Gastrocnemius medialis (tissue), 4 donors: ENCODE results near the gene BRCC3. TPM values are rescaled to one million over a fixed set of nuclear protein-coding genes. Genes with fewer than 3 reads are reported as not detected.
"Not testable (repeated sequence)": the region's sequence is repeated elsewhere in the genome, so short reads cannot be mapped to it uniquely, and the experiment has no call there.

Experiments used
- ATAC-seq, 2 donors: fragments of 150-250 bp; one replicate each; pipeline ENCODE4 v1.9.1; 2016
- DNase-seq, 2 donors: peaks; one replicate each; pipeline ENCODE4 v3.0.0-alpha.2; 2019
- H3K27ac ChIP-seq, 4 donors: fragments of 200-600 bp; sonication (generic); 1 replicate in 1 of 4; 2 replicates in 3 of 4; pipeline ENCODE4 v1.5.1; 2016 to 2018; ENCODE audit warnings: mild to moderate bottlenecking in 2 of 4, moderate library complexity in 1 of 4
- H3K27me3 ChIP-seq, 3 donors: fragments of 200-600 bp; sonication (generic) in 2 of 3; 1 replicate in 1 of 3; 2 replicates in 2 of 3; pipeline versions ENCODE4 v1.5.1 to v1.6.0; 2016 to 2019; ENCODE audit warnings: mild to moderate bottlenecking in 1 of 3, moderate library complexity in 1 of 3
- H3K36me3 ChIP-seq, 2 donors: fragments of 200-600 bp; sonication (generic) in 1 of 2; one replicate each; pipeline ENCODE4 v1.5.1; 2017 to 2018
- H3K4me1 ChIP-seq, 2 donors: fragments of 200-600 bp; sonication (generic) in 1 of 2; one replicate each; pipeline ENCODE4 v1.5.1; 2016 to 2017; ENCODE audit warnings: mild to moderate bottlenecking in 2 of 2
- H3K4me3 ChIP-seq, 4 donors: fragments of 200-600 bp; sonication (generic) in 3 of 4; 1 replicate in 1 of 4; 2 replicates in 3 of 4; pipeline ENCODE4 v1.5.1; 2016 to 2019; ENCODE audit warnings: mild to moderate bottlenecking in 2 of 4
- H3K9me3 ChIP-seq, 3 donors: fragments of 200-600 bp; sonication (generic) in 2 of 3; 1 replicate in 1 of 3; 2 replicates in 2 of 3; pipeline ENCODE4 v1.5.1; 2016 to 2019
- POLR2A ChIP-seq, 2 donors: fragments of 450-650 bp; IDR thresholded peaks; one replicate each; pipeline ENCODE4 v1.6.1; 2017; ENCODE audit warnings: antibody characterized with exemption in 2 of 2, mild to moderate bottlenecking in 2 of 2, moderate library complexity in 2 of 2
- in situ Hi-C, 4 donors: fragments of 200-750 bp; cut with MboI; loops; one replicate each; pipeline versions ENCODE4 v1.15.0 to v1.8.0; 2017; ENCODE audit warnings: low sequenced_read_pairs in 4 of 4
- intact Hi-C: fragments of 100-400 bp; cut with DNase I; formaldehyde crosslinking; loops from one replicate; pipeline ENCODE4 v1.15.1; 2023; ENCODE audit warnings: low total_unique reads
- total RNA-seq, 4 donors: library from RNA; depleted of rRNA; stranded (reverse); fragments of >200 nt; gene quantifications; one replicate each; pipeline versions ENCODE4 v1.1.0 to v1.2.3, GENCODE V29; 2016
- TF ChIP-seq, protein P1 (sequence below), 5 experiments: fragments of 450-650 bp in 3 of 5; fragments of 200-600 bp in 2 of 5; sonication (generic) in 2 of 5; IDR thresholded peaks in 4 of 5; conservative IDR thresholded peaks in 1 of 5; 1 replicate in 4 of 5; 2 replicates in 1 of 5; pipeline ENCODE4 v1.5.1; 2016 to 2019; ENCODE audit warnings: antibody characterized with exemption in 5 of 5, mild to moderate bottlenecking in 3 of 5, moderate library complexity in 3 of 5

BRCC3 gene
- total RNA-seq, 4 donors from 2014 or later: 8.8 to 15.9 (median 10.6) TPM

DNA sequence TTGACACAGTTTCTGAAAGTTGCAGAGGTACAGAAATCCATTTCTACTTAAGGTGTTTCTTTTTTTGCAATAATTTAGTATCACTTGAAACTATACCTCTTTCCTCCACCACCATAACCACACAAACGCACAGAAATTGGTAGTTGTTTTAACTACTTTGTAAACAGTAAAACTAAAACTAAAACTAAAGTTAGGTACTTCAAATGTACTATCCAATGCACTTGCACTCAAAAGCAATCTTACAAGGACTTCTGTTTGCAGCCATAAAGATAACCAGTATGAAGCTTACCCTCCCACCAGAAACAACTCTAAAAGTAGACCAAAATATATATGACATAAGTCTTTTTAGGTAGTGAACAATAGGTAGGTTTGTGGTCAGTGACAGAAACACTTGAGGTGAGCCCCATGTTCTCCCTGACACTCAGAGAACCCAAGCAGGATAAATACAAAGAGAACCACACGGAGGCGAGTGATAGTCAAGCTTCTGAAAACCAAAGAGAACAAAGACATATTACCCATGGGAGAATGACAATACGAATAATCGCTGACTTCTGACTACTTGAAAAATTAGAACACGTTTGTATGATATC, 72.7 kb downstream of the BRCC3 start:
- no peaks in the 10 kb centered on the region for H3K27me3 ChIP-seq
- H3K4me1 ChIP-seq: no peaks in the 10 kb centered on the region
- DNase-seq (no peak), ATAC-seq (no peak)
- H3K36me3 ChIP-seq: no peaks in the 10 kb centered on the region
- H3K9me3 ChIP-seq: no peaks in the 10 kb centered on the region
- intact Hi-C loops (no loop called here), in situ Hi-C loops (no loop called here)
- no peak overlapping the region for H3K27ac ChIP-seq
- no peak overlapping the region for H3K4me3 ChIP-seq
- no peak for TF ChIP-seq POLR2A (IDR thresholded peaks at IDR 0.05)
- TF ChIP-seq, protein P1, sequence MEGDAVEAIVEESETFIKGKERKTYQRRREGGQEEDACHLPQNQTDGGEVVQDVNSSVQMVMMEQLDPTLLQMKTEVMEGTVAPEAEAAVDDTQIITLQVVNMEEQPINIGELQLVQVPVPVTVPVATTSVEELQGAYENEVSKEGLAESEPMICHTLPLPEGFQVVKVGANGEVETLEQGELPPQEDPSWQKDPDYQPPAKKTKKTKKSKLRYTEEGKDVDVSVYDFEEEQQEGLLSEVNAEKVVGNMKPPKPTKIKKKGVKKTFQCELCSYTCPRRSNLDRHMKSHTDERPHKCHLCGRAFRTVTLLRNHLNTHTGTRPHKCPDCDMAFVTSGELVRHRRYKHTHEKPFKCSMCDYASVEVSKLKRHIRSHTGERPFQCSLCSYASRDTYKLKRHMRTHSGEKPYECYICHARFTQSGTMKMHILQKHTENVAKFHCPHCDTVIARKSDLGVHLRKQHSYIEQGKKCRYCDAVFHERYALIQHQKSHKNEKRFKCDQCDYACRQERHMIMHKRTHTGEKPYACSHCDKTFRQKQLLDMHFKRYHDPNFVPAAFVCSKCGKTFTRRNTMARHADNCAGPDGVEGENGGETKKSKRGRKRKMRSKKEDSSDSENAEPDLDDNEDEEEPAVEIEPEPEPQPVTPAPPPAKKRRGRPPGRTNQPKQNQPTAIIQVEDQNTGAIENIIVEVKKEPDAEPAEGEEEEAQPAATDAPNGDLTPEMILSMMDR (IDR thresholded peaks at IDR 0.05 in 4 of 5, conservative IDR thresholded peaks at IDR 0.05 in 1 of 5): no peak

DNA sequence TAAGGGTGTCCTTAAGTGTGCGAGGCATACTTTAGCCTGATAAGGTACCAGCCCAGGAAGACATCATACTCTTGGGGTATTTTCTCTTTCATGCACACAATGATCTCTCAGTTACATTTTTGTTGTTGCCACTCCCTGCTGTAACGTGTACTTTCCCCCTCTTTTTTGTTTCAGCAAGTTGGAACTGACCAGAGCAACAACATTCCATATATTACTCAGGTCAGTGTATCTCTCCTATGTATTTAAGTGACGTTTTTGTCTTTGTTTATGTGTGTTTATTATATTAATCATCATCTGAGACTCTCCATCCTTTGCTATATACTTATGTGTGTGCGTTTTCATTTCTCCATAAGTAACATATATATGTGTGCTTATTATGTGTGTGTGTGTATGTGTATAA, 73.6 kb downstream of the BRCC3 start:
- Histone ChIP-seq H3K9me3 (no peaks in the 10 kb centered on the region), H3K4me1 (no peaks in the 10 kb centered on the region), H3K4me3 (no peak overlapping the region), H3K27me3 (no peaks in the 10 kb centered on the region), H3K27ac (no peak overlapping the region), H3K36me3 (no peaks in the 10 kb centered on the region)
- intact Hi-C loops: no loop called here
- TF ChIP-seq, protein P1 (IDR thresholded peaks at IDR 0.05 in 4 of 5, conservative IDR thresholded peaks at IDR 0.05 in 1 of 5): no peak
- no peak for TF ChIP-seq POLR2A (IDR thresholded peaks at IDR 0.05)
- ATAC-seq: no peak
- no peak for DNase-seq
- in situ Hi-C loops: no loop called here

DNA sequence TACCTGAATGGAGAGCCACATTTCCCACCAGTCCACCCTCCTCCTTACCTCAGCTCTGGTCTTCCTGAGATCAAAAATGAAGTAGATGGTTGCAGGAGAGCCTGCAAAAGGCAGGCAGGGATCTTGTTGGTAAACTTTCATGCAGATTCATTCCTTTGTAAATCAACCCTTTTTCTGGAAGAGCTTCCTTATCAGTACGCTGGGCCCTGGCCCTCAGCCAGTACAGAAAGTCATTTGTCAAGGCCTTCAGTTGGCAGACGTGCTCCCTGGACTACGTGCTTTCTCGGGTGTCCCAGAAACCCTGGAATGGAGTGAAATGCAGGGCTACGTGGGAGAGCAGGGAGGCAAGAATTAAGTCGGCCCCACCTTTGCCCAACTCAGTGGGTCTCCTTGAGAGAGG, 76.3 kb downstream of the BRCC3 start:
- H3K4me3 ChIP-seq, intact Hi-C loops, H3K36me3 ChIP-seq, ATAC-seq, in situ Hi-C loops, H3K27me3 ChIP-seq, H3K27ac ChIP-seq, H3K9me3 ChIP-seq, H3K4me1 ChIP-seq, DNase-seq: not testable (repeated sequence)

DNA sequence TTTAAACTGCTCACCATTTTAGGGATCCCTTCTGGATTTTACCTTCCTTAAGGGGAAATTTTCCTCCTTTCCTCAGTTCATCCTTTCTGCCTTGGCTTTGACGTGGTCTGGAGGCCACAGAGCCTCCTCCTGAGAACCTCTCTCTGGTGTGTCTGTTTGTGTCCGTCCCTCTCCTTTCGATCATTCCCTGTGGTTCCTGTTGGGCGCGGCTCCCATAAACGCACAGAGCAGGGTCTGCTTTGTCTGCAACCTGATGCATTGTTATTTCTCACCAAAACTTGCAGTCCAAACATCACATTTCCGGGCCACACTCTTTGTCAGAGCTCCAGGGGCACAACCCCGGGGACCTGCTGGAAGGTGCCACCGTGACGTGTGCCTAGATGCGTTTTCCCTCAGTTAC, 76.9 kb downstream of the BRCC3 start:
- ATAC-seq, in situ Hi-C loops, H3K36me3 ChIP-seq: not testable (repeated sequence)

DNA sequence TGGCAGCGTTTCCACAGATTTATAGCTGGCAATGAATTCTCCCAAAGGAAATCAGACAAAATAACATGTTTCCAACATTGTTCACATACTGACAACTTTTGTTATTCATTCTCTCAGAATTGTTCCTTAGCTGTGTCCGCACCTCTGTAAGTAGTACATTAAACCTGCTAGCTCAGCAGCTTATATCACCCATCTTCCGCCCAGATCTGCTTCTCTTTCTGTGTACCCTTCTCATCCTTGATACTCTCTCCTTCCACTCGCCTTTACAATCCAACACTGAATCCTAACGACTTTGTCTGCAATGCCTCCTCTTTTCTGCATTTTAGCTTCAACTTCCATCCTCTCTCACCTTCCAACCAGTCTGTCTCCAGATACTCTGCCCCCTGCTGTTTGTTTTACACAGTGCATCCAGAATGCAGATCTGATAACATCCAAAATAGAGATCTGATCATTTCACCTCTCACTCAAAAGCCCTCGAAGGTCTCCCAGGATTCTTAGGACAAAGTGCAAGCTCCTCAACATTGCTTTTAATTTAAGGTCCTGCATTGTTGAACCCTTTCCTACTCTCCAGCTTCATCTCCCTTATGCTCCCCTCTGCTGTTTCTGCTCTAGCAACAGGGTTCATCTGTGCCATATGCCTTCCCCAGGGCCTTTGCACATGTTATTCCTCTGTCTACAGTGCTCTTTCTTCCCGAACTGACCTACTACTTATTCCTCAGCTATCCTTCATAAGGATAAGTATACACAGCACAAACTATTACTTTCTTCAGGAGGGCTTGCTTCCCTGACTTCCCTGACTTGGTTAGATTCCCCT, 77.6 kb downstream of the BRCC3 start:
- no peak for ATAC-seq
- no peak for DNase-seq
- H3K9me3 ChIP-seq: peaks cover 0 to 4% (median 0%) of the 10 kb centered on the region in 3 donors

More for the DNA sequence above, 76.9 kb downstream of the BRCC3 start:
- H3K27ac ChIP-seq, H3K9me3 ChIP-seq, intact Hi-C loops, H3K4me1 ChIP-seq, H3K4me3 ChIP-seq, H3K27me3 ChIP-seq, DNase-seq: not testable (repeated sequence)

More for the DNA sequence above, 77.6 kb downstream of the BRCC3 start:
- H3K27ac ChIP-seq: no peak overlapping the region
- H3K27me3 ChIP-seq: no peaks in the 10 kb centered on the region
- intact Hi-C loops: no loop called here
- no peaks in the 10 kb centered on the region for H3K4me1 ChIP-seq
- in situ Hi-C loops: no loop called here
- no peak overlapping the region for H3K4me3 ChIP-seq
- H3K36me3 ChIP-seq: no peaks in the 10 kb centered on the region
- TF ChIP-seq, protein P1 (IDR thresholded peaks at IDR 0.05 in 4 of 5, conservative IDR thresholded peaks at IDR 0.05 in 1 of 5): peak in 3 of 5 experiments; percentile 10 to 44 (median 30)
- no peak for TF ChIP-seq POLR2A (IDR thresholded peaks at IDR 0.05)
